ENCODE data around the gene CLPTM1L.

CLPTM1L gene

DNA sequence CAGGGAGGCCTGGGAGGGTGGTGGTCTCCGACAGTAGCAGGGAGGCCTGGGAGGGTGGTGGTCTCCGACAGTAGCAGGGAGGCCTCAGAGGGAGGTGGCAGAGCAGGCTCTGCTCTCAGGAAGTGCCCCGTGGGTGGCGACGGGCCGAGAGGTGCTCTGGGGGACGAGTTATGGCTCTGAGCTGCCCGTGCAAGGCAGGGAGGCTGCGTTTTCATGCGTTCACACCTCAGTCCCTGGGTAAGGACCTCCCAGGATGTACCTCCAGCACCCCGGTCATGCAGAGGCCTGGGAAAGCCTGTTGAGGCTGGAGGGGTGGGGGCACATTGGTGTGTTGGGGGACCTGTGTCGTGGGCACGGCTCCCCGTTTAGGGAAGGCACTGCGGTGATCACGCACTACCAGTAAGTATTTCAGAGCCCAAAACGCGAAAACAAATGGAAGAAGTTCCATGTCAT is 37.4 kb upstream of the CLPTM1L start:
- POLR2A ChIA-PET: no interaction called here
- no peak for DNase-seq (ENCODE audit: extremely low spot score)
- TF ChIP-seq NFRKB (IDR thresholded peaks at IDR 0.05): no peak
- TF ChIP-seq FOXK2 (IDR thresholded peaks at IDR 0.05): no peak
- no peak for TF ChIP-seq BHLHE40 (IDR thresholded peaks at IDR 0.05; ENCODE audit: borderline replicate concordance)
- no peak for TF ChIP-seq ARNT (IDR thresholded peaks at IDR 0.05)
- no peak for TF ChIP-seq FOXM1 (IDR thresholded peaks at IDR 0.05; ENCODE audit: borderline replicate concordance)
- no peak for TF ChIP-seq TARDBP (IDR thresholded peaks at IDR 0.05)
- TF ChIP-seq L3MBTL2 (conservative IDR thresholded peaks at IDR 0.05): no peak
- no peak for TF ChIP-seq FOXA1 (IDR thresholded peaks at IDR 0.05)
- no peak for TF ChIP-seq SP1 (IDR thresholded peaks at IDR 0.05)
- TF ChIP-seq LEF1 (IDR thresholded peaks at IDR 0.05; ENCODE audit: borderline replicate concordance): no peak
- CTCF ChIA-PET: no interaction called here

GRCh38 chr5:1381370-1382247 is 36.7 kb upstream of the CLPTM1L start:
- ChIA-PET CTCF (interaction anchor here (0.9 to 1.5 kb wide), 2 partner anchors 27 to 30 kb away, joined by 3 to 4 read pairs; no protein-coding TSS in a partner anchor), POLR2A (no interaction called here)
- TF ChIP-seq ELF4 (IDR thresholded peaks at IDR 0.05) (no peak), ZNF384 (IDR thresholded peaks at IDR 0.05) (no peak), CTBP1 (IDR thresholded peaks at IDR 0.05; ENCODE audit: borderline replicate concordance) (no peak), SUZ12 (IDR thresholded peaks at IDR 0.05) (no peak), L3MBTL2 (conservative IDR thresholded peaks at IDR 0.05) (no peak), ARNT (IDR thresholded peaks at IDR 0.05) (no peak), FOXA1 (IDR thresholded peaks at IDR 0.05) (no peak), BHLHE40 (IDR thresholded peaks at IDR 0.05; ENCODE audit: borderline replicate concordance) (no peak), TARDBP (IDR thresholded peaks at IDR 0.05) (no peak), PKNOX1 (IDR thresholded peaks at IDR 0.05) (no peak), FOXK2 (IDR thresholded peaks at IDR 0.05) (no peak), FOXM1 (IDR thresholded peaks at IDR 0.05; ENCODE audit: borderline replicate concordance) (no peak), LEF1 (IDR thresholded peaks at IDR 0.05; ENCODE audit: borderline replicate concordance) (no peak), HDGF (IDR thresholded peaks at IDR 0.05; ENCODE audit: borderline replicate concordance) (no peak)
- DNase-seq (ENCODE audit: extremely low spot score): no peak

GRCh38 chr5:1380910-1381309 is 36.0 kb upstream of the CLPTM1L start:
- ChIA-PET CTCF (interaction anchor here (0.9 to 1.5 kb wide), 4 partner anchors 9 to 264 kb away, joined by 3 to 5 read pairs (median 4); no protein-coding TSS in a partner anchor), POLR2A (no interaction called here)
- DNase-seq (ENCODE audit: extremely low spot score): no peak
- TF ChIP-seq BHLHE40 (IDR thresholded peaks at IDR 0.05; ENCODE audit: borderline replicate concordance): no peak
- no peak for TF ChIP-seq SP1 (IDR thresholded peaks at IDR 0.05)
- TF ChIP-seq LEF1 (IDR thresholded peaks at IDR 0.05; ENCODE audit: borderline replicate concordance): no peak
- TF ChIP-seq FOXM1 (IDR thresholded peaks at IDR 0.05; ENCODE audit: borderline replicate concordance): no peak
- TF ChIP-seq ZNF384 (IDR thresholded peaks at IDR 0.05): no peak
- no peak for TF ChIP-seq TARDBP (IDR thresholded peaks at IDR 0.05)
- TF ChIP-seq FOXK2 (IDR thresholded peaks at IDR 0.05): no peak
- TF ChIP-seq NFRKB (IDR thresholded peaks at IDR 0.05): no peak
- no peak for TF ChIP-seq FOXA1 (IDR thresholded peaks at IDR 0.05)
- TF ChIP-seq L3MBTL2 (conservative IDR thresholded peaks at IDR 0.05): no peak
- no peak for TF ChIP-seq ELF4 (IDR thresholded peaks at IDR 0.05)
- no peak for TF ChIP-seq CTBP1 (IDR thresholded peaks at IDR 0.05; ENCODE audit: borderline replicate concordance)
- TF ChIP-seq SUZ12 (IDR thresholded peaks at IDR 0.05): no peak
- no peak for TF ChIP-seq HDGF (IDR thresholded peaks at IDR 0.05; ENCODE audit: borderline replicate concordance)
- TF ChIP-seq PKNOX1 (IDR thresholded peaks at IDR 0.05): no peak
- no peak for TF ChIP-seq ARNT (IDR thresholded peaks at IDR 0.05)

GRCh38 chr5:1380011-1380817 is 35.3 kb upstream of the CLPTM1L start:
- POLR2A ChIA-PET: no interaction called here
- TF ChIP-seq FOXM1 (IDR thresholded peaks at IDR 0.05; ENCODE audit: borderline replicate concordance) (no peak), L3MBTL2 (conservative IDR thresholded peaks at IDR 0.05) (no peak), BHLHE40 (IDR thresholded peaks at IDR 0.05; ENCODE audit: borderline replicate concordance) (no peak), ZNF384 (IDR thresholded peaks at IDR 0.05) (no peak), ELF4 (IDR thresholded peaks at IDR 0.05) (no peak), FOXK2 (IDR thresholded peaks at IDR 0.05) (no peak), HDGF (IDR thresholded peaks at IDR 0.05; ENCODE audit: borderline replicate concordance) (no peak), SP1 (IDR thresholded peaks at IDR 0.05) (no peak), NFRKB (IDR thresholded peaks at IDR 0.05) (no peak), ARNT (IDR thresholded peaks at IDR 0.05) (no peak), LEF1 (IDR thresholded peaks at IDR 0.05; ENCODE audit: borderline replicate concordance) (no peak), CTBP1 (IDR thresholded peaks at IDR 0.05; ENCODE audit: borderline replicate concordance) (no peak), SUZ12 (IDR thresholded peaks at IDR 0.05) (no peak), FOXA1 (IDR thresholded peaks at IDR 0.05) (no peak), PKNOX1 (IDR thresholded peaks at IDR 0.05) (no peak), TARDBP (IDR thresholded peaks at IDR 0.05) (no peak)
- CTCF ChIA-PET: interaction anchor here (0.9 to 1.5 kb wide), 4 partner anchors 8 to 265 kb away, joined by 3 to 5 read pairs (median 4); no protein-coding TSS in a partner anchor
- DNase-seq (ENCODE audit: extremely low spot score): peak; percentile 21

All from HEK293T (cell line).